AG09319 (cell line): Measurements from ENCODE around the gene SIPA1L3.
"Not testable (repeated sequence)": the region's sequence is repeated elsewhere in the genome, so short reads cannot be mapped to it uniquely, and the experiment has no call there.

Experiments
- DNase-seq: peaks from one replicate; pipeline ENCODE4 v3.0.0-alpha.2; 2010; ENCODE audit warnings: low read depth; ENCODE audit errors: extremely low read depth
- TF ChIP-seq, protein P1 (sequence below): IDR thresholded peaks from 2 replicates; pipeline ENCODE4 v1.5.1; 2011; ENCODE audit warnings: low read depth, mild to moderate bottlenecking, inconsistent platforms, low read length, moderate library complexity

Gene SIPA1L3

DNA sequence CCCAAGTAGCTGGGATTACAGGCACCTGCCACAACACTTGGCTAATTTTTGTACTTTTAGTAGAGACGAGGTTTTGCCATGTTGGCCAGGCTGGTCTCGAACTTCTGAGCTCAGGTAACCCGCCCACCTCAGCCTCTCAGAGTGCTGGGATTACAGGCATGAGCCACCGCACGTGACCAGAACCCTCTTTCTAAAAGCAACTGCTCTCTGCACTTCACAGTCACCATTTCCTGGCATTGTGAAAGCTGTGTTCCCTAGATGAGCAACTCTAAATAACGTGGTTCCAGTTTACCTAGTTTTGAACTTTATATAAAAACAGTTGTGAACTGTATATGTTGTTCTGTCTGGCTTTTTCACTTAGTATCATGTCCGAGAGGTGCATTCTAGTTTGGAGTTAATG, 152.9 kb downstream of the SIPA1L3 start:
- no peak for DNase-seq
- TF ChIP-seq, protein P1, sequence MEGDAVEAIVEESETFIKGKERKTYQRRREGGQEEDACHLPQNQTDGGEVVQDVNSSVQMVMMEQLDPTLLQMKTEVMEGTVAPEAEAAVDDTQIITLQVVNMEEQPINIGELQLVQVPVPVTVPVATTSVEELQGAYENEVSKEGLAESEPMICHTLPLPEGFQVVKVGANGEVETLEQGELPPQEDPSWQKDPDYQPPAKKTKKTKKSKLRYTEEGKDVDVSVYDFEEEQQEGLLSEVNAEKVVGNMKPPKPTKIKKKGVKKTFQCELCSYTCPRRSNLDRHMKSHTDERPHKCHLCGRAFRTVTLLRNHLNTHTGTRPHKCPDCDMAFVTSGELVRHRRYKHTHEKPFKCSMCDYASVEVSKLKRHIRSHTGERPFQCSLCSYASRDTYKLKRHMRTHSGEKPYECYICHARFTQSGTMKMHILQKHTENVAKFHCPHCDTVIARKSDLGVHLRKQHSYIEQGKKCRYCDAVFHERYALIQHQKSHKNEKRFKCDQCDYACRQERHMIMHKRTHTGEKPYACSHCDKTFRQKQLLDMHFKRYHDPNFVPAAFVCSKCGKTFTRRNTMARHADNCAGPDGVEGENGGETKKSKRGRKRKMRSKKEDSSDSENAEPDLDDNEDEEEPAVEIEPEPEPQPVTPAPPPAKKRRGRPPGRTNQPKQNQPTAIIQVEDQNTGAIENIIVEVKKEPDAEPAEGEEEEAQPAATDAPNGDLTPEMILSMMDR: no peak

DNA sequence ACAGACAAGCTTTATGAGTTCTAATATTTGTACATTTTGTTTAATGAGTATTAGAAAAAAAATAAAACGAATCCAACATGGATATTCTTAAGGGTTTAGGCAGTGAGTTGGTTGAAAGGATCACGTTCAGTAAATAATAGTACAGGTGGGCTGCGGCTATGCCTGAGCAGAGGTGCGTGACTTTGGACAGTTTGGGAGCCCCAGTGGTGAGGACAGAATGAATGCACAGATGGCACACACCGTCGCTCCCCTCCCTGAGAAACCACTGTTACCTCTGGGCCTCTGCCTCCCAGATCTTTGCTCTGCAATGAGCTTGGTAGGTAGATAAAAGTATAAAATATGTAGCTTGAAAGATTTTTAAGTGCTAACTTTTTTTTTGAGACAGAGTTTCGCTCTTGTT, 153.3 kb downstream of the SIPA1L3 start:
- DNase-seq: no peak
- TF ChIP-seq, protein P1: no peak

DNA sequence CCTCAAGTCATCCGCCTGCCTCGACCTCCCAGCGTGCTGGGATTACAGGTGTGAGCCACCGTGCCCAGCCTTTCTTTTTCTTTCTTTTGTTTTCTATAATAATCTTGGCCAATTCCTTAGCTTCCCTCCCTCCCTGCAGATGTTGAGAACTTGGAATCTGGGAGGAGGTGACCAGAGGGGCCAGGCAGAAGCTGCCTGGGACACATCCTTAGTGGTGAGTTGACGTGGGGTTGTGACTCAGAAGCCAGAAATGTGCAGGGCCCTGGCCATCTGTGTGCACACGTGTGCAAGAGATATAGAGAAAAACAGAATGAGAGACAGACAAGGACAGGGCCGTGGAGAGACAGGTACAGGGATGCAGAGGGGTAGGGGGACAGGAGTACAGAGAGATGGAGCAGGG, 154.3 kb downstream of the SIPA1L3 start:
- TF ChIP-seq, protein P1: no peak
- DNase-seq: peak; percentile 20

DNA sequence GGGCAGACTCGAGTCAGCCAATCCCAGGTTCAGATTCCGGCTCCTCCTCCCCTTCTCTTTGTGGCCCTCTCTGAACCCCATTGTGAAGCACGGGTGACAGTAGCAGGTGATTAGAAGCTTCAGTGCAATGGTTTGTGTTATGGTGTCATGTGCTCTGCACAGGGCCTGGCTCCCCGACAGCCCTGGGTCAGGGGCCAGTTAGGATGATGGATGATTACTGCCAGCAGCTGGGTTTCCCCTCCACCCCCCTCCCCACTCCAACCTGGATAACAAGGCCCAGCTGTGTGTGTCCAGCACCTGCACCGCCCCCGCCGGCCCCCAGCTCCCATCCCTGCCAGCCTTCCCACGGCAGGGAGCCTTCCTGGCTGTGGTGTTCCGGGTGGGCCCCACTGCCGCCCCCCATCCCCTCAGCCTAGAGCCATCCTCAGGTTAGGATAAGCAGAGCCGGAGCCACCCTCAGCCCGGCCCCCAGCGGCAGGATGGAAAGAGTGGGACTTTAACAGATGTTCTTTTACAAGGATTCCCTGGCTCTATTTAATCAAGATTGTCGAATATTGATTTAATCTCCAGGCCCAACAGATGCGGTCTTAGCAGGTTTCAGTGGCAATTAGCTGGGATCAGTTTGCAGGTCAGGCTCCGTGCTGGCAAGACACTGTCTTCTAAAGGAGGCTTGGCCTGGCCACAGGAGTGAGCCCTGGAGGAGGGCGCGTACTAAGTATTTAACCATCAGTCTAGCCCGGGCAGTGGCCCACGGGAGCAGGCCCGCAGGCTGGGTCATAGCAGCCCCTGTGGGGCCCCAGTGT, 156.2 kb downstream of the SIPA1L3 start:
- TF ChIP-seq, protein P1: no peak
- no peak for DNase-seq

DNA sequence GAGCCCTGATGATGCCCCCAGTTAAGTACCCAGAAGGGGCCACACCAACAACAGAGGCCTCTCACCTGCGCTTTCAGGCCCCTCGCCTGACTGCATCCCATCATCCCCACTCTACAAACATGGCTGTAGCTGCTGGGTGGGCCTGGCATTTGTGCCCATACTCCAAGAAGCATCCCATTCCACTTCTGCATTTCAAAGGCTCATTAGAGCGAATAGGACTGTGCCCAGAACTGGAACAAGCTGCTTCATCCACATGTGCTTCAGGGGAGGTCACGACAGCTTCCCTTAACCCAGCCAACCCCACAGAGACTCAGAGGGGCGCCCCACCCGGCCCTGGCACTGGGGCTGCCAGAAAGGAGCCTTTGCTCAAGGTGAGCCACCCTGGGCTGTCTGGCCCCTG, 156.9 kb downstream of the SIPA1L3 start:
- DNase-seq: no peak
- TF ChIP-seq, protein P1: no peak

DNA sequence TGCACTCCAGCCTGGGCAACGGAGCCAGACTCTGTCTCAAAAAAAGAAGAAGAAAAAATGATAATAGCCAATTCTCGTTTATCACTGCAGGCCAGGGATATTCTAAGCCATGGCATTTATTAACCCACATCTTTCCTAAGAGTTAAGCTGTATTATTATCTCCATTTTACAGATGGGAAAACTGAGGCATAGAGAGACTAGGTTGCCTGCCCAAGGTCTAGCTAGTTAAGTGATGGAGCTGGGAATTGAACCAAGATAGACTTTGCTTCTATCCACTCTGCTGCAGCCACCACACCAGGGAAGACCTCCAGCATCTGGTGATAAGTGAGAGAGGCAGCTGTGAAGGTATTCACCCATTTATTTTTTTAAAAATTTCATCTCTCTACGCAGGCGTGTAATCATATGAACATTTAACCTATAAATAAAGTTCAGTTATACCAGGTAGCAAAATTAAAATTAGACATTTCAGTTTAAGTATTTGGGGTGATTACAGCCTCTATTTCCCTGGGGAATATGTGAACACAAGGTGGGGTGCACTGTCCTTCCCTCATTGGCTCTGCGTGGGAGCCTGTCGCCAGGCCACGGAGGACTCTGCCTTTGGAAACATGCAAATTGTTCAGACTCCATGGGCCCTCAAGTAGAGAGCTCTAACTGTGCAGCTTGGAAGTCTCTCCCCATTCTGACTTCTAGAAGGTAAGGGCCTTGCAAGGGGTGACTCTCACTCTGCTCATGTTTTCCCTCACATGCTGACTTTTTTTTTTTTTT, 157.8 kb downstream of the SIPA1L3 start:
- DNase-seq: no peak
- TF ChIP-seq, protein P1: no peak

DNA sequence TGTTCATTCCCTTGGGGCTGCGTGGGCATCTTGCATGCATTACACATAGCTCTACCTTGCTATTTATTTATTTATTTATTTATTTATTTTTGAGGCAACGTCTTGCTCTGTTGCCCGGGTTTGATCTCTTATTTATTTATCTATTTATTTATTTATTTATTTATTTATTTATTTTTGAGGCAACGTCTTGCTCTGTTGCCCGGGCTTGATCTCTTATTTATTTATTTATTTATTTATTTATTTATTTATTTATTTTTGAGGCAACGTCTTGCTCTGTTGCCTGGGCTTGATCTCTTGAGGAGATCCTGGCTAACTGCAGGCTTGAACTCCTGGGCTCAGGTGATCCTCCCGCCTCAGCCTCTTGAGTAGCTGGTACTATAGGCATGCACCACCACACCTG, 158.8 kb downstream of the SIPA1L3 start:
- DNase-seq: not testable (repeated sequence)
